Upper lobe of right lung (tissue), 1 donor: ENCODE measurements around the gene RASA2. TPM values are rescaled to one million over a fixed set of nuclear protein-coding genes. Genes with fewer than 3 reads are reported as not detected.

ENCODE experiments used
- ATAC-seq: fragments of 200-7000 bp; cut with Tn5 transposase; one replicate; pipeline ENCODE4 v1.9.1; 2020; ENCODE audit warnings: mild to moderate bottlenecking, moderate library complexity
- DNase-seq: peaks from one replicate; pipeline ENCODE4 v3.0.0-alpha.2; 2020
- H3K27ac ChIP-seq: fragments of 200-600 bp; one replicate; pipeline ENCODE4 v1.8.0; 2022
- H3K27me3 ChIP-seq: fragments of 200-600 bp; one replicate; pipeline ENCODE4 v1.8.0; 2022; ENCODE audit warnings: mild to moderate bottlenecking
- H3K36me3 ChIP-seq: fragments of 200-600 bp; one replicate; pipeline ENCODE4 v1.8.0; 2022
- H3K4me1 ChIP-seq: fragments of 200-600 bp; one replicate; pipeline ENCODE4 v1.8.0; 2022
- H3K4me3 ChIP-seq: fragments of 200-600 bp; one replicate; pipeline ENCODE4 v1.8.0; 2022; ENCODE audit warnings: mild to moderate bottlenecking
- H3K9me3 ChIP-seq: fragments of 200-600 bp; one replicate; pipeline ENCODE4 v1.8.0; 2022
- intact Hi-C: fragments of 100-400 bp; cut with DNase I; formaldehyde crosslinking; loops from one replicate; pipeline ENCODE4 v1.11.0; 2022
- total RNA-seq: library from RNA; stranded (reverse); fragmentation: NEBNext Ultra II Directional; extraction: Animal tissue kit (Norgen Biotek cat#: 25700); gene quantifications from one replicate; pipeline ENCODE4 v1.2.1, GENCODE V29; 2021
- TF ChIP-seq, protein P1 (sequence below): fragments of 200-600 bp; IDR thresholded peaks from one replicate; pipeline ENCODE4 v1.8.0; 2022; ENCODE audit warnings: antibody characterized with exemption
- donor health status: DM: no; HTN: yes; CAD: no; lungs with severe emphysema.

Gene RASA2
- total RNA-seq, 1 donor from 2014 or later = 30.3 TPM

DNA sequence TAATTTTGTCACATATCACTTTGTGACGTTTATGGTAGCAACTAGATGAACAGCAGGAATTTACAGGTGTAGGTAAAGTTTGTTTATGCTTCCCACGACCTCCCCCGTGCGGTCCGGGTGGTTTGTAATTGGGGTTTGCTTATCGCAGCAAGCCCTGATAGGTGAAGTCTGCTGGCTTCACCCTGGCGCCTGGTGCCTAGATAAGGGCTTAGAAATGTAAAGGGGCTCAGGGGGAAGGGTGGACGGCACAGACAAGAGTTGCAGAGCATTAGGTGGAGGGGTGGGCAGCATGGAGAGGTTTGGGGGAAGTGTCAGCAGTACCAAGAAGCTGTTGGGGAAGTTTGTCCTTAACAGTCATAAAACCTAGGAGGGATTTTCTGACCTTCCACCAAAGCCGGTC, 143.1 kb downstream of the RASA2 start:
- no peak overlapping the region for H3K4me3 ChIP-seq
- H3K27ac ChIP-seq = no peak overlapping the region
- no peaks in the 10 kb centered on the region for H3K4me1 ChIP-seq
- intact Hi-C loops = no loop called here
- DNase-seq (no peak), ATAC-seq (no peak)
- H3K36me3 ChIP-seq = no peaks in the 10 kb centered on the region
- H3K27me3 ChIP-seq = no peaks in the 10 kb centered on the region
- TF ChIP-seq, protein P1, sequence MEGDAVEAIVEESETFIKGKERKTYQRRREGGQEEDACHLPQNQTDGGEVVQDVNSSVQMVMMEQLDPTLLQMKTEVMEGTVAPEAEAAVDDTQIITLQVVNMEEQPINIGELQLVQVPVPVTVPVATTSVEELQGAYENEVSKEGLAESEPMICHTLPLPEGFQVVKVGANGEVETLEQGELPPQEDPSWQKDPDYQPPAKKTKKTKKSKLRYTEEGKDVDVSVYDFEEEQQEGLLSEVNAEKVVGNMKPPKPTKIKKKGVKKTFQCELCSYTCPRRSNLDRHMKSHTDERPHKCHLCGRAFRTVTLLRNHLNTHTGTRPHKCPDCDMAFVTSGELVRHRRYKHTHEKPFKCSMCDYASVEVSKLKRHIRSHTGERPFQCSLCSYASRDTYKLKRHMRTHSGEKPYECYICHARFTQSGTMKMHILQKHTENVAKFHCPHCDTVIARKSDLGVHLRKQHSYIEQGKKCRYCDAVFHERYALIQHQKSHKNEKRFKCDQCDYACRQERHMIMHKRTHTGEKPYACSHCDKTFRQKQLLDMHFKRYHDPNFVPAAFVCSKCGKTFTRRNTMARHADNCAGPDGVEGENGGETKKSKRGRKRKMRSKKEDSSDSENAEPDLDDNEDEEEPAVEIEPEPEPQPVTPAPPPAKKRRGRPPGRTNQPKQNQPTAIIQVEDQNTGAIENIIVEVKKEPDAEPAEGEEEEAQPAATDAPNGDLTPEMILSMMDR = no peak
- H3K9me3 ChIP-seq = no peaks in the 10 kb centered on the region

DNA sequence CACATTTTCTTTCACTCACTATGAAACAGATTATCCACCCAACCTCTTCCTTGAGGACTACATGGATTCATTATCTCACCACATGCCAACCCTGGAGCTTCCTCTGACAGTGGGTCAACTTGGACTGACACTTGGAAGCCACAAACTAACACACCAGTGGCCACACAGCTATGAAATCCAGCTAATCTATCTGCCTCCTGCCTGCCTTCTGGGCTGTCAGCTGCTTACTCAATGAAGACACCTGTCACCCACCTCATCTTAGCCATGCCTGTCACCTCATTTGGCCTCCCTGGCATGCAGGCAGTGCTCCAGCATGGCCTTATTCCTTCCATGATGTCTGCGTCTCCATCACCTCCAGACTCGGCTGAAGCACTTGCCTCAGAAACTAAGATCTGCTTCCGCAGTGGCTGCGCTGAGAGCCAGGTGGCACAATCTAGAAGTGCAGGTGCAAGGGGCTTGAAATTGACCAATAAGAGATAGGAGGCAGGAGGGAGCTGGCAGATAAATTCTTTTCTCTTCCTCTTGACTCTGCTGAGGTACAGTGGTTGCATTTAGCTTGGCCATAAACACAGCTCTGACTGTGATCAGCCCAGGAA, 146.1 kb downstream of the RASA2 start:
- Histone ChIP-seq H3K4me1 (no peaks in the 10 kb centered on the region), H3K9me3 (no peaks in the 10 kb centered on the region), H3K36me3 (no peaks in the 10 kb centered on the region), H3K27ac (no peak overlapping the region), H3K4me3 (no peak overlapping the region), H3K27me3 (no peaks in the 10 kb centered on the region)
- ATAC-seq = no peak
- DNase-seq = no peak
- intact Hi-C loops = no loop called here
- TF ChIP-seq, protein P1 = no peak

DNA sequence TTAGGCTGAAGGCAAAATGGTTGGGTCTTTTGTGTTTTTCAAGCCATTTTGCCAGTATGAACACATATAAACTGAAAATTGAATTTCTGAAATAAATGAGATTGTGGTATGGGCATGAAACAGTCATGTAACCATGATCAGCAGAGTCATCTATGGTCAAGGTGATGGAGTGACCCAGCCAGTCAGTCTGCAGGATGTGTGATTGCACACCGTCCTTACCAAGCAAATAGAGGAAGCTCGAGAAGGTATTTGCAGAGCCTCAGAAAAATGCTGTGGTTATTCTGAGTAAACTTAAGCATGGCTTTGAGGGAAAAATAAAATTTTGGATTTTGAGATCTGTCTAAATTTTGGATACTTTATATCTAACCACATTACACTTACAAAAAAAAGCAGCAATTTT, 155.4 kb downstream of the RASA2 start:
- no peak for ATAC-seq
- intact Hi-C loops = no loop called here
- no peak overlapping the region for H3K4me3 ChIP-seq
- TF ChIP-seq, protein P1 = no peak
- H3K27me3 ChIP-seq = no peaks in the 10 kb centered on the region
- H3K36me3 ChIP-seq = no peaks in the 10 kb centered on the region
- H3K9me3 ChIP-seq = no peaks in the 10 kb centered on the region
- H3K4me1 ChIP-seq = no peaks in the 10 kb centered on the region
- H3K27ac ChIP-seq = no peak overlapping the region
- DNase-seq = no peak

DNA sequence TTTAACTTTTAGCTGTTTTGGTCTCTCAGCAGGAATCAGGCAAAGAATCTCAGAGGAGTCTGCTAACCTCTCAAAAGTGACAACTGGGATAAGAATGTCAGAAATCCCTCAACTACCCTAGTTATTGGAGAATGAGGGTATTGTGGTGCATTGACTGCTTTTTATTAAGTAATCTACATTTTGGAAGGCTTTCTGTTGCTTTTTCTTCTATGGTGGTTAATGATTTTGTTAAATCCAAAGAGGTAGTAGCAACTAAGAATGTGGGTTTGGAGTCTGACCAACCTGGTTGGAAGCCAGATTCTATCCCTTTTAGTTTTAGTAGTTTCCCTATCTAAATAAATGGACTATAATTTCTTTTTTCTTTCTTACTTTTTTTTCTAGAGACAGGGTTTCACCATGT, 156.6 kb downstream of the RASA2 start:
- Histone ChIP-seq H3K27ac (no peak overlapping the region), H3K4me1 (no peaks in the 10 kb centered on the region), H3K36me3 (no peaks in the 10 kb centered on the region), H3K27me3 (no peaks in the 10 kb centered on the region), H3K4me3 (no peak overlapping the region), H3K9me3 (no peaks in the 10 kb centered on the region)
- intact Hi-C loops = no loop called here
- TF ChIP-seq, protein P1 = no peak
- no peak for DNase-seq
- ATAC-seq = no peak

DNA sequence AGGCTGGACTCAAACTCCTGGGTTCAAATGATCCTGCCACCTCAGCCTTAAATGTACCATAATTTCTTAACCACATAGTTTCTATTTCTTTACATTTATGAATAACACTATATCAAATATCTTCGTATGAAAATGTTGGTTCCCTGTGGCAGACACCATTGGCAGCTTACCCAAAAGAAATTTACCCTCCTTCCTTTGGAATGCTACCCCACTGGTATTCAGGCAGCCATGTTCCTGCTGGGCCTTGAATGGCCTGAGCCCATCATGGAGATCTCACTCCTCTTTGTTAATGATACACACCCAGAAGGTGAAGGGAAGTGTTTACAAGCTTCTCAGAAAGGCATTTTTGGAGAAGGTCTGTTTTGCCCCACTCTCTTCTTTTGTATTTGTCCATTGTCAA, 157.0 kb downstream of the RASA2 start:
- H3K4me1 ChIP-seq = no peaks in the 10 kb centered on the region
- ATAC-seq = no peak
- H3K4me3 ChIP-seq = no peak overlapping the region
- no peaks in the 10 kb centered on the region for H3K27me3 ChIP-seq
- TF ChIP-seq, protein P1 = no peak
- no peaks in the 10 kb centered on the region for H3K9me3 ChIP-seq
- intact Hi-C loops = no loop called here
- no peaks in the 10 kb centered on the region for H3K36me3 ChIP-seq
- H3K27ac ChIP-seq = no peak overlapping the region
- DNase-seq = no peak

DNA sequence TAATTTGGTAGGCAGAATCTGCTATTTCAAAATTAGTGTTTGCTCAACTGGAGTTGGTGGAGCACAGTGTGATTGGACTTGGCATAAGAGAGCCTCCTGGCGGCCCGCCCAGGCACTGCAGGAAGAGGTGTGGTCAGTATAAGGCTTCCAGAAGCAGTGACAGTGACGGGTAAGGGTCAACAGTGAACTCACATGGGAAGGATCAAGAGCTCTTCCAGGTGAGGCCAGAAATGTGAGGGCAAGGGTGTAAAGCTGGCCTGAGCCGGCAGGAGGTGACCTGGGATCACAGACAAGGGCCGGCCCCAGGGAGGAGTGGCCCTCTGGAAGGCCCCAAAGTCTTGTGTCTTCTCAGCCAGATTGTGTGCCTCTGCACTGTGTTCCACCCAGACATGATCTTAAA, 158.1 kb downstream of the RASA2 start:
- no peak overlapping the region for H3K4me3 ChIP-seq
- no peaks in the 10 kb centered on the region for H3K4me1 ChIP-seq
- TF ChIP-seq, protein P1 = peak; percentile 71
- H3K9me3 ChIP-seq = no peaks in the 10 kb centered on the region
- H3K36me3 ChIP-seq = no peaks in the 10 kb centered on the region
- H3K27ac ChIP-seq = no peak overlapping the region
- H3K27me3 ChIP-seq = no peaks in the 10 kb centered on the region
- ATAC-seq (peak; percentile 94), DNase-seq (peak; percentile 92)
- intact Hi-C loops = no loop called here
